GM19395 (cell line): ENCODE results near the gene KCNIP1.

ENCODE experiments used
- ATAC-seq: cut with Tn5 transposase; IDR thresholded peaks from one replicate; pipeline ENCODE4 v1.9.1; 2021; ENCODE audit warnings: mild to moderate bottlenecking, moderate library complexity; ENCODE audit not compliant: unreplicated experiment

Gene KCNIP1

GRCh38 chr5:170590566-170590965 is 86.7 kb downstream of the KCNIP1 start:
- no peak for ATAC-seq

- ATAC-seq, result no peak
Observed at GRCh38 chr5:170591054-170591453, 87.2 kb downstream of the KCNIP1 start.

GRCh38 chr5:170596482-170597044 is 92.7 kb downstream of the KCNIP1 start:
- no peak for ATAC-seq

GRCh38 chr5:170597109-170597751 is 93.4 kb downstream of the KCNIP1 start:
- ATAC-seq, result no peak

GRCh38 chr5:170597872-170598271 is 94.1 kb downstream of the KCNIP1 start:
- no peak for ATAC-seq

GRCh38 chr5:170599756-170600155 is 95.9 kb downstream of the KCNIP1 start:
- ATAC-seq, result no peak

- no peak for ATAC-seq
Observed at GRCh38 chr5:170601619-170602018, 97.8 kb downstream of the KCNIP1 start.

GRCh38 chr5:170603109-170603508 is 99.3 kb downstream of the KCNIP1 start:
- no peak for ATAC-seq

GRCh38 chr5:170603578-170604565 is 100.1 kb downstream of the KCNIP1 start:
- peak; percentile 76 for ATAC-seq

- no peak for ATAC-seq
Observed at GRCh38 chr5:170606941-170607340, 103.1 kb downstream of the KCNIP1 start.

- ATAC-seq, result no peak
Observed at GRCh38 chr5:170611449-170612090, 107.8 kb downstream of the KCNIP1 start.

- ATAC-seq, result no peak
Observed at GRCh38 chr5:170612256-170612678, 108.4 kb downstream of the KCNIP1 start.

GRCh38 chr5:170614065-170614490 is 110.3 kb downstream of the KCNIP1 start:
- no peak for ATAC-seq

- ATAC-seq, result no peak
Observed at GRCh38 chr5:170614720-170615119, 110.9 kb downstream of the KCNIP1 start.

GRCh38 chr5:170617533-170618490 is 114.0 kb downstream of the KCNIP1 start:
- ATAC-seq, result no peak

- peak; percentile 77 for ATAC-seq
Observed at GRCh38 chr5:170619869-170620268, 116.0 kb downstream of the KCNIP1 start.

GRCh38 chr5:170622933-170623332 is 119.1 kb downstream of the KCNIP1 start:
- ATAC-seq, result no peak

- no peak for ATAC-seq
Observed at GRCh38 chr5:170623576-170624181, 119.9 kb downstream of the KCNIP1 start.
